Hepatocyte (in vitro differentiated cells): ENCODE measurements around the gene NXPH2. TPM values are rescaled to one million over a fixed set of nuclear protein-coding genes. Genes with fewer than 3 reads are reported as not detected.

Experiments
- DNase-seq: peaks from one replicate; pipeline ENCODE4 v3.0.0-alpha.2; 2016; ENCODE audit warnings: low spot score
- H2AFZ ChIP-seq: fragments of 200-600 bp; sonication (generic); 2 replicates; pipeline ENCODE4 v1.6.0; 2016; ENCODE audit warnings: antibody characterized with exemption, mild to moderate bottlenecking
- H3K27ac ChIP-seq: fragments of 200-600 bp; sonication (generic); 2 replicates; pipeline ENCODE4 v1.5.1; 2016; ENCODE audit warnings: mild to moderate bottlenecking
- H3K27me3 ChIP-seq: fragments of 200-600 bp; sonication (generic); 2 replicates; pipeline ENCODE4 v1.6.1; 2016
- H3K36me3 ChIP-seq: fragments of 200-600 bp; sonication (generic); replicated peaks from 2 replicates; pipeline ENCODE4 v1.5.1; 2016; ENCODE audit warnings: low read depth; ENCODE audit not compliant: insufficient read depth
- H3K4me1 ChIP-seq: fragments of 200-600 bp; sonication (generic); 2 replicates; pipeline ENCODE4 v1.5.1; 2016; ENCODE audit warnings: mild to moderate bottlenecking, moderate library complexity; ENCODE audit not compliant: insufficient read depth
- H3K4me2 ChIP-seq: fragments of 200-600 bp; sonication (generic); 2 replicates; pipeline ENCODE4 v1.6.0; 2016
- H3K4me3 ChIP-seq: fragments of 200-600 bp; sonication (generic); 2 replicates; pipeline ENCODE4 v1.5.1; 2016; ENCODE audit warnings: mild to moderate bottlenecking
- H3K79me2 ChIP-seq: fragments of 200-600 bp; sonication (generic); 2 replicates; pipeline ENCODE4 v1.6.0; 2017; ENCODE audit warnings: mild to moderate bottlenecking
- H3K9me2 ChIP-seq: fragments of 200-600 bp; sonication (generic); replicated peaks from 2 replicates; pipeline ENCODE4 v1.6.0; 2017; ENCODE audit warnings: mild to moderate bottlenecking; ENCODE audit not compliant: insufficient read depth
- H3K9me3 ChIP-seq: fragments of 200-600 bp; sonication (generic); 2 replicates; pipeline ENCODE4 v1.5.1; 2016; ENCODE audit warnings: low read depth, mild to moderate bottlenecking
- H4K20me1 ChIP-seq: fragments of 200-600 bp; sonication (generic); 2 replicates; pipeline ENCODE4 v1.6.0; 2016; ENCODE audit warnings: mild to moderate bottlenecking; ENCODE audit not compliant: insufficient read depth, poor library complexity, severe bottlenecking
- CTCF ChIP-seq: fragments of 200-600 bp; sonication (generic); IDR thresholded peaks from 2 replicates; pipeline ENCODE4 v1.5.1; 2016; ENCODE audit warnings: antibody characterized with exemption, mild to moderate bottlenecking; ENCODE audit not compliant: poor library complexity
- EZH2 ChIP-seq: fragments of 200-600 bp; sonication (generic); IDR thresholded peaks from 2 replicates; pipeline ENCODE4 v1.6.1; 2016; ENCODE audit warnings: antibody characterized with exemption, mild to moderate bottlenecking, borderline replicate concordance
- EZH2phosphoT487 ChIP-seq: fragments of 200-600 bp; sonication (generic); IDR thresholded peaks from one replicate; pipeline ENCODE4 v1.6.1; 2018; ENCODE audit warnings: antibody characterized with exemption, mild to moderate bottlenecking, low read depth, moderate library complexity; ENCODE audit not compliant: unreplicated experiment, severe bottlenecking
- WGBS: methylation state at CpG from one replicate; pipeline ENCODE4 v1.1.6; 2016; ENCODE audit warnings: low lambda C conversion rate; ENCODE audit errors: missing lambda C conversion rate; 5-methylcytosine and 5-hydroxymethylcytosine counted together
- polyA plus RNA-seq: library from polyadenylated mRNA; unstranded; fragments of >200 nt; fragmentation: Nextera tagmentation; extraction: Ambion mirVana; gene quantifications from 2 replicates; pipeline ENCODE4 v1.2.1, GENCODE V29; 2016
- total RNA-seq: library from RNA; depleted of rRNA; stranded (reverse); fragments of >200 nt; gene quantifications from 2 replicates; pipeline ENCODE4 v1.2.3, GENCODE V29; 2014

Gene NXPH2
- total and polyA plus RNA-seq, 2 experiments from 2014 or later, result 1.5 to 6.3 TPM

GRCh38 chr2:138780908-138781307 is 718 bp upstream of the NXPH2 start:
- Histone ChIP-seq H3K9me2 (no peaks in the 10 kb centered on the region), H3K27ac (no peak overlapping the region), H3K36me3 (no peaks in the 10 kb centered on the region), H3K4me1 (peaks cover 23% of the 10 kb centered on the region), H3K4me2 (peak overlapping the region; percentile 99), H3K4me3 (no peak overlapping the region), H4K20me1 (no peaks in the 10 kb centered on the region), H3K9me3 (no peaks in the 10 kb centered on the region), H2AFZ (peak overlapping the region; percentile 29), H3K79me2 (no peaks in the 10 kb centered on the region), H3K27me3 (peaks cover 49% of the 10 kb centered on the region)
- WGBS, result 6% methylated on average over 17 of the region's 19 CpGs
- no peak for DNase-seq
- TF ChIP-seq EZH2phosphoT487 (no peak), CTCF (no peak), EZH2 (peak; percentile 76)

GRCh38 chr2:138780446-138780880 is 273 bp upstream of the NXPH2 start:
- Histone ChIP-seq H3K9me3 (no peaks in the 10 kb centered on the region), H3K4me1 (peaks cover 23% of the 10 kb centered on the region), H3K36me3 (no peaks in the 10 kb centered on the region), H3K4me3 (peak overlapping the region; percentile 72), H3K27ac (no peak overlapping the region), H2AFZ (peak overlapping the region; percentile 29), H4K20me1 (no peaks in the 10 kb centered on the region), H3K27me3 (peaks cover 49% of the 10 kb centered on the region), H3K4me2 (peak overlapping the region; percentile 99), H3K79me2 (no peaks in the 10 kb centered on the region), H3K9me2 (no peaks in the 10 kb centered on the region)
- no peak for TF ChIP-seq CTCF
- TF ChIP-seq EZH2phosphoT487, result no peak
- peak; percentile 93 for TF ChIP-seq EZH2
- 0% methylated on average over 6 of the region's 40 CpGs for WGBS
- DNase-seq, result peak; percentile 18

GRCh38 chr2:138779406-138779780 is 797 bp downstream of the NXPH2 start:
- Histone ChIP-seq H4K20me1 (no peaks in the 10 kb centered on the region), H3K4me2 (peak overlapping the region; percentile 99), H2AFZ (peak overlapping the region; percentile 29), H3K79me2 (no peaks in the 10 kb centered on the region), H3K9me2 (no peaks in the 10 kb centered on the region), H3K36me3 (no peaks in the 10 kb centered on the region), H3K4me3 (peak overlapping the region; percentile 72), H3K27ac (no peak overlapping the region), H3K27me3 (peaks cover 49% of the 10 kb centered on the region), H3K9me3 (no peaks in the 10 kb centered on the region), H3K4me1 (peaks cover 23% of the 10 kb centered on the region)
- WGBS, result 2% methylated on average over 20 of the region's 20 CpGs
- peak; percentile 13 for DNase-seq
- no peak for TF ChIP-seq EZH2phosphoT487
- TF ChIP-seq EZH2, result peak; percentile 1

GRCh38 chr2:138777996-138778395 is 2.2 kb downstream of the NXPH2 start:
- peak overlapping the region; percentile 99 for H3K4me2 ChIP-seq
- no peaks in the 10 kb centered on the region for H3K9me2 ChIP-seq
- no peak for TF ChIP-seq EZH2
- no peak for TF ChIP-seq CTCF
- TF ChIP-seq EZH2phosphoT487, result no peak
- H2AFZ ChIP-seq, result no peak overlapping the region
- peaks cover 23% of the 10 kb centered on the region for H3K4me1 ChIP-seq
- peak; percentile 37 for DNase-seq
- WGBS, result 0% methylated on average over 2 of the region's 2 CpGs
- no peaks in the 10 kb centered on the region for H3K79me2 ChIP-seq
- H3K4me3 ChIP-seq, result no peak overlapping the region
- peaks cover 44% of the 10 kb centered on the region for H3K27me3 ChIP-seq
- no peak overlapping the region for H3K27ac ChIP-seq
- no peaks in the 10 kb centered on the region for H3K9me3 ChIP-seq
- no peaks in the 10 kb centered on the region for H4K20me1 ChIP-seq
- H3K36me3 ChIP-seq, result no peaks in the 10 kb centered on the region
